Breast epithelium (tissue), 3 donors: ENCODE data around the gene KLF18.

Experiments
- CTCF ChIP-seq, 3 donors: fragments of 450-650 bp; IDR thresholded peaks; one replicate each; pipeline ENCODE4 v1.5.1; 2016 to 2017; ENCODE audit warnings: antibody characterized with exemption in 3 of 3, mild to moderate bottlenecking in 3 of 3, moderate library complexity in 3 of 3
- POLR2A ChIP-seq: fragments of 450-650 bp; IDR thresholded peaks from one replicate; pipeline ENCODE4 v1.6.1; 2016; ENCODE audit warnings: antibody characterized with exemption, mild to moderate bottlenecking, moderate library complexity
- POLR2AphosphoS5 ChIP-seq, 3 donors: sonication (generic); formaldehyde crosslinking; IDR thresholded peaks; one replicate each; pipeline ENCODE4 v1.6.1; 2017; ENCODE audit warnings: antibody characterized with exemption in 3 of 3

DNA sequence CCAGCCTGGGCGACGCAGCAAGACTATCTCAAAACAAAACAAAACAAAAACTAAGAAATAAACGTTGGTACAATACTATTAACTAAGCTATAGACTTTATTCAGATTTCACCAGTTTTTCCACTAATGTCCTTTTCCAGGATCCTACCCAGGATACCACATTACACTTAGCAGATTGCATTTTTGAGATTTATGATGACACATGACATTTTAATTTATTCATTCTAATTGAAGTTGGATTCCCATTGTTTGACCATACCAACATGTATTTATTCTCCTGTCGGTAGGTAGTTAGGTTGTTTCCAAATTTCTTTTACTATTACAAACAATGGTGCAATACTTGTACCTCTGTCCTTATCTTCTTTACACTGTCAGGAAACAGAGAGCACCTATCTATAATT is 29.6 kb downstream of the KLF18 start:
- no peak for TF ChIP-seq CTCF (IDR thresholded peaks at IDR 0.05)
- TF ChIP-seq POLR2A, result no peak
- TF ChIP-seq POLR2AphosphoS5 (IDR thresholded peaks at IDR 0.05), result no peak
